ENCODE results near the gene PAF1. TPM values are rescaled to one million over a fixed set of nuclear protein-coding genes. Genes with fewer than 3 reads are reported as not detected.

Gene PAF1
- total and polyA plus RNA-seq, 2 donors (not counting 3 experiments of a cell fraction or from before 2014, with no cell fraction given), result 55.1 to 90.8 TPM

DNA sequence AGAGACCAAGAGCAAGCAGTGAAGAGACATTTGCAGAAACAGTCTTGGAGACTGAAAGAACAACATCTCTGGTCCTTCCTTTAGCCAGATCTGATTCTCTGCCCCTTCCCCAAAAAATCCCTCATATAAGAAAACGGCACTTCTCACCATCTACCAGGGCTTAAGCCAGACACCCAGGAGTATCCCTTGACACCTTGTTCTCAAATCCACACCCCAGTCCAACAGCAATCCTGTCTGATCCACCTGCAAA, 19.9 kb upstream of the PAF1 start:
- intact Hi-C loops (cut with micrococcal nuclease) (loop anchor here (1.0 kb wide), 1 partner anchor 198 kb away; no protein-coding TSS in a partner anchor), dilution Hi-C loops (cut with MboI; ENCODE audit: extremely low pct_ligation_motif_present, low sequenced_read_pairs) (no loop called here)
- Histone ChIP-seq H3K4me3 (replicated peaks in 1 of 3; ENCODE audit: insufficient read depth in 1 of 3, low read depth in 1 of 3, low read length in 3 of 3) (no peak overlapping the region), H3K27ac (ENCODE audit: insufficient read depth, low read depth, low read length) (no peak overlapping the region), H3K79me2 (ENCODE audit: control insufficient read depth, insufficient read depth, low read length) (peaks cover 35% of the 10 kb centered on the region), H3K27me3 (ENCODE audit: control insufficient read depth in 2 of 2, insufficient read depth in 2 of 2, low read length in 2 of 2) (no peaks in the 10 kb centered on the region), H3K4me1 (ENCODE audit: control insufficient read depth, extremely low read depth, insufficient read depth, low read length) (peaks cover 45% of the 10 kb centered on the region), H3K4me2 (ENCODE audit: insufficient read depth, low read length) (no peak overlapping the region), H3K9ac (replicated peaks; ENCODE audit: extremely low read depth, insufficient read depth, low read length) (no peak overlapping the region), H3K9me1 (replicated peaks; ENCODE audit: control insufficient read depth, extremely low read depth, insufficient read depth, low read length) (no peaks in the 10 kb centered on the region), H2AFZ (ENCODE audit: low read depth, low read length) (no peak overlapping the region), H4K20me1 (replicated peaks; ENCODE audit: control insufficient read depth, extremely low read depth, insufficient read depth, low read length) (no peaks in the 10 kb centered on the region), H3K36me3 (ENCODE audit: control insufficient read depth in 2 of 2, extremely low read depth in 1 of 2, insufficient read depth in 2 of 2, low read length in 2 of 2) (peaks cover 0 to 1% of the 10 kb centered on the region in 2 experiments), H3K9me3 (replicated peaks; ENCODE audit: control insufficient read depth, insufficient read depth, low read length) (no peaks in the 10 kb centered on the region)
- TF ChIP-seq POLR2A (IDR thresholded peaks at IDR 0.05; ENCODE audit: low read depth, low read length) (no peak), FOS (IDR thresholded peaks at IDR 0.05; ENCODE audit: borderline replicate concordance, insufficient read depth, low read length) (no peak), GATA2 (IDR thresholded peaks at IDR 0.05; ENCODE audit: insufficient read depth, insufficient read length, low read depth, low read length) (no peak), MYC (IDR thresholded peaks at IDR 0.05; ENCODE audit: low read depth, low read length) (no peak), JUN (IDR thresholded peaks at IDR 0.05; ENCODE audit: borderline replicate concordance, insufficient read depth, insufficient read length, low read depth) (no peak), POLR2AphosphoS5 (IDR thresholded peaks at IDR 0.05; ENCODE audit: insufficient read depth, low read depth, low read length) (no peak), EZH2 (IDR thresholded peaks at IDR 0.05; ENCODE audit: borderline replicate concordance, low read depth, low read length, severe bottlenecking) (no peak)
- TF ChIP-seq, protein P1, sequence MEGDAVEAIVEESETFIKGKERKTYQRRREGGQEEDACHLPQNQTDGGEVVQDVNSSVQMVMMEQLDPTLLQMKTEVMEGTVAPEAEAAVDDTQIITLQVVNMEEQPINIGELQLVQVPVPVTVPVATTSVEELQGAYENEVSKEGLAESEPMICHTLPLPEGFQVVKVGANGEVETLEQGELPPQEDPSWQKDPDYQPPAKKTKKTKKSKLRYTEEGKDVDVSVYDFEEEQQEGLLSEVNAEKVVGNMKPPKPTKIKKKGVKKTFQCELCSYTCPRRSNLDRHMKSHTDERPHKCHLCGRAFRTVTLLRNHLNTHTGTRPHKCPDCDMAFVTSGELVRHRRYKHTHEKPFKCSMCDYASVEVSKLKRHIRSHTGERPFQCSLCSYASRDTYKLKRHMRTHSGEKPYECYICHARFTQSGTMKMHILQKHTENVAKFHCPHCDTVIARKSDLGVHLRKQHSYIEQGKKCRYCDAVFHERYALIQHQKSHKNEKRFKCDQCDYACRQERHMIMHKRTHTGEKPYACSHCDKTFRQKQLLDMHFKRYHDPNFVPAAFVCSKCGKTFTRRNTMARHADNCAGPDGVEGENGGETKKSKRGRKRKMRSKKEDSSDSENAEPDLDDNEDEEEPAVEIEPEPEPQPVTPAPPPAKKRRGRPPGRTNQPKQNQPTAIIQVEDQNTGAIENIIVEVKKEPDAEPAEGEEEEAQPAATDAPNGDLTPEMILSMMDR (IDR thresholded peaks at IDR 0.05; ENCODE audit: extremely low read depth in 1 of 2, insufficient read depth in 1 of 2, low read depth in 1 of 2, low read length in 2 of 2), result no peak
- TF ChIP-seq, protein P2, sequence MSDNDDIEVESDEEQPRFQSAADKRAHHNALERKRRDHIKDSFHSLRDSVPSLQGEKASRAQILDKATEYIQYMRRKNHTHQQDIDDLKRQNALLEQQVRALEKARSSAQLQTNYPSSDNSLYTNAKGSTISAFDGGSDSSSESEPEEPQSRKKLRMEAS (IDR thresholded peaks at IDR 0.05; ENCODE audit: insufficient read depth, insufficient read length), result no peak
- BruUV-seq (replicated peaks), result no TSS peak
- ChIA-PET CTCF (interaction anchor here (1.0 to 2.3 kb wide), 5 partner anchors 10 to 48 kb away, joined by 3 to 147 read pairs (median 13); partner anchors contain the start of gene RPS16), POLR2A (interaction anchor here (1.4 to 1.7 kb wide), 2 partner anchors 10 to 13 kb away, joined by 3 to 8 read pairs; no protein-coding TSS in a partner anchor)
- DNase-seq (ENCODE audit: low read depth, low spot score) (no peak), FAIRE-seq (no peak)

All from endothelial cell of umbilical vein (primary cell).